ACHN (cell line): ENCODE measurements around the gene C2orf74.
"Not testable (repeated sequence)": the region's sequence is repeated elsewhere in the genome, so short reads cannot be mapped to it uniquely, and the experiment has no call there.

ENCODE experiments used
- DNase-seq: peaks from one replicate; pipeline ENCODE4 v3.0.0-alpha.2; 2015
- in situ Hi-C: cut with HindIII; loops from 2 replicates; pipeline ENCODE4 v1.10.0; 2017; ENCODE audit warnings: low sequenced_read_pairs, low pct_ligation_motif_present, low pct_unique_long_range_greater_than_20kb

The C2orf74 gene

GRCh38 chr2:61193670-61194561, 31.9 kb downstream of the C2orf74 start:
- in situ Hi-C loops = no loop called here
- DNase-seq = no peak

- DNase-seq, in situ Hi-C loops: not testable (repeated sequence)
Measured at GRCh38 chr2:61194646-61195045, 32.7 kb downstream of the C2orf74 start.

- in situ Hi-C loops = no loop called here
- DNase-seq = no peak
Measured at GRCh38 chr2:61196671-61197070, 34.7 kb downstream of the C2orf74 start.

- in situ Hi-C loops = no loop called here
- no peak for DNase-seq
Measured at GRCh38 chr2:61205132-61205531, 43.1 kb downstream of the C2orf74 start.

GRCh38 chr2:61210332-61210981, 48.5 kb downstream of the C2orf74 start:
- in situ Hi-C loops = no loop called here
- no peak for DNase-seq

GRCh38 chr2:61214171-61214570, 52.2 kb downstream of the C2orf74 start:
- in situ Hi-C loops = no loop called here
- DNase-seq = no peak
